A204.1 (cell line): ENCODE measurements around the gene CA7.
"Not testable (repeated sequence)": the region's sequence is repeated elsewhere in the genome, so short reads cannot be mapped to it uniquely, and the experiment has no call there.

Source experiments
- FAIRE-seq: peaks from 2 replicates; lab custom pipeline; 2012; peaks lifted over from hg19 to GRCh38; lab: Jason Lieb, UNC

Gene CA7

DNA sequence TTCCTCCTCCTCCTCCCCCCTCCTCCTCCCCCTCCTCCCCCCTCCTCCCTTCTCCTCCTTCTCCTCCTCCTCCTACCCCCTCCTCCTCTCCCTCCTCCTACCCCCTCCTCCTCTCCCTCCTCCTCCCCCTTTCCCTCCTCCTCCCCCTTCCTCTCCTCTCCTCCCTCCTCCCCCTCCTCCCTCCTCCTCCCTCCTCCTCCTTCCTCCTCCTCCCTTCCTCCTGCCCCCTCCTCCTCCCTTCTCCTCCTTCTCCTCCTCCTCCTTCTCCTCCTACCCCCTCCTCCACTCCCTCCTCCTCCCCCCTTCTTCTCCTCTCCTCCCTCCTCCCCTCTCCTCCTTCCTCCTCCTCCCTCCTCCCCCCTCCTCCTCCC, 29.5 kb downstream of the CA7 start:
- no peak for FAIRE-seq

DNA sequence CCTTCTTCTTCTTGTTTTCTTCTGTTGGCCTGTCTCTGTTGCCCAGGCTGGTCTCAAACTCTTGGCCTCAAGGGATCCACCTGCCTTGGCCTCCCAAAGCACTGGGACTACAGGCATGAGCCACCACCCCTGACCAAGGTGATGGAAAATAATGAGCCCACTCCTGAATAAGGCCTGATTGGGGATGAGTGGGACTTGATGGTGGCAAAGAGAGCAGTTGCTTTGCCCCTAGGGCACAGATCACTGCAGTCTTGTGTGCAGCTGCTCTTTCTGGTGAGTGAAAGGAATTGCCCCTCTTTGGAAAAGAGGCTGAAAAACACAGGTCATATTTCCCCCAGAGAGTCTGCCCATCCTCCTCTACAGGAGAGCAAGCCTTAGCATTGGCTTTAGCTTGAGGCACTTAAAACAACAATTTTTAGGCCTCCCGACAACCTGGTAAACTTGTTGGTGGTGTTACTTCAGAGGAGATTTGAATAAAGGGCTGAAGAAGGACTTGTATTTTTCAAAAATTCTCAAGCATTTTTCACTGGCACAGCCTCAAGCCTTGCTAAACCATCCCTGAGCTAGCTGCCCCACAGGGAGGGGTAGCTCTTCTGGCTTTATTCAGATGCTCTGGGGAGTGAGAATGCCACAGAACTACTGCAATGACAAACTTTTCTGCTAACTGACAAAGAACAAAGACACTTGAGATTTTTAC, 30.0 kb downstream of the CA7 start:
- FAIRE-seq: peak; percentile 87

DNA sequence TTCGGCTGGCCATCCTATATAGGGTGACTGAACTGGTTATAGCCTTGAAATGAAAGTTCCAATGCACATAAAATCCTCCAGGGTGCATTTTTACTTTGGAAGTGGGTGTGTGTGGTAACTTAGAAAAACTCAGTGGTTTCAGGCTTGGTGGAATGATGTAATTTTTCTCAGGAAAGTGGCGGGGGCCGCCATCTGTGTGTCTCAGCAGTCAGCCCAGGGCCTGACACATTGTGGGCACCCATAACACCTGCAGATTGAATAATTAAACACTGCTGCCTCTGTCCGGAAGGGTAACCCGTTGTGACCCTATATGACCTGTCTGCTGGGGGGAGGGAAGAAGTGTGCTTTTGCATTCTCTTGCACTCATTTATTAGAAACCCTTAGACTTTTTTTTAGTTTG, 33.9 kb downstream of the CA7 start:
- FAIRE-seq: no peak

DNA sequence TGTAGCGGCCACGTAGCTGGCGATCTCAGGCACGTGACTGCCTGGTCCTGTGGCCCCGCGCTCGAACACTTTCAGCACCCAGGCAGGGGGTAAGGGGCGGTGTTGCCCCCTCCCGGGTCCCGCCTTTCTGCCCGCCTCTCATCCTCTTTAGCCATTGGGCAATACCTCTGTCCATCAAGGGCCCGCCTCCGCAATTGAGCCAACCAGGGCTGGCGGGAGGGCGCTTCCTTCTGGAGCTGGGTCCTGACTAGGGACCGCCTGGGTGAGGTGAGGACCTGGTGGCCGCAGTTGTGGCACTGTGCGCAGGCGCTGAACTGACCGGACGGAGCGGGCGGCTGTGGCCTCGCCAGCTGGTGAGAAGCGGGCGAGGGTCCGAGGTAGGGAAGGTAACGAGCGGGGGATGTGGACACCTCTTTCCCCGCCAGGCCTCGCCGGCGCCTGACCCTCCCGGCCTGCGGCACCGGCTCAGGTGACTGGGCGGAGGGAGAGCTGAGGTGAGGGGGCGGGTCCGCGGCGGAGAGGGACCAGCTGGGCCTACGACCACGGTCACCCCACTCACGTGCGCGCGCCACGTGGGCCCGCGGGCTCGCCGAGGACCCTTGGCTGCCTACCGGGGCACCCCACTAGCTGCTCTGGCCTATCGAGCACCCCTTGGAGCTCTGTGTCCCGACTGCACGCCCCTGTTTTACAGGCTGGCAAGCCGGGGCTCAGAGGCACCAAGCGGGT, 36.2 kb downstream of the CA7 start, which contains the start of gene PDP2:
Gene PDP2 (plus strand): TSS at position 228 of the 726 bp plus-strand sequence. CDS start 3,770 bp downstream, outside the sequence.
- FAIRE-seq: peak; percentile 83

DNA sequence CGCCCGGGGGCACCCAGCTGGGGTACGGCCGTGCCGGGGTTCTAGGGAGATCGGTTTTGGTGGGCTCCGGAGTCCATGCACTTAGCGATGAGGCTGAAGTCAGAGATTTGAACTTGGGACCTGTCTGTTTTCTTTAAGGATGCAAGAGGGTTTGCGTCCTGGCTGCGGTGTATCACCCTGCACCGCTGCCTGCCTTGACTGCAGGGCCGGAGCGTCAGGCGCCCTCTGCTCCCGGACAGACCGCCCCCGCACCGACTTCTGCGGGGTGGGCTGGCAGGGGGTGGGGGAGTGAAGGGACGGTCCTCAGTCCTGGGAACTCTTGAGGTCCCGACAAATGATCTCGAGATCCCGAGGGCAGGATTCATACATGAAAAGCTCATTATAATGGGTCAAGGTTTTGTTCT, 36.8 kb downstream of the CA7 start:
- FAIRE-seq: no peak

DNA sequence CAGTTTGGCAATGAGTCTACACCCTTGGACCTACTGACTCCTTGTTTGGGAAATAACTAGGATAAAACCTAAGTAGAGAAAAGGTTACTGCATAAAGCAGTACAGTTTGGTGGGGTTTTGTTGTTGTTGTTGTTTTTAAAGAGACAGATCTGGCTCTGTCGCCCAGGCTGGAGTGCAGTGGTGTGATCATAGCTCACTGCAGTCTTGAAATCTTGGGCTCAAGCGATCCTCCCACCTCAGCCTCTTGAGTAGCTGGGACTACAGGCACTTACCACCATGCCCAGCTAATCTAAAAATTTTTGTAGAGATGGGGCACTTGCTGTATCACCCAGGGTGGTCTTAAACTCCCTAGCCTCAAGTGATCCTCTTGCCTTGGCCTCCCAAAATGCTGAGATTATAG, 37.3 kb downstream of the CA7 start:
- FAIRE-seq: no peak

DNA sequence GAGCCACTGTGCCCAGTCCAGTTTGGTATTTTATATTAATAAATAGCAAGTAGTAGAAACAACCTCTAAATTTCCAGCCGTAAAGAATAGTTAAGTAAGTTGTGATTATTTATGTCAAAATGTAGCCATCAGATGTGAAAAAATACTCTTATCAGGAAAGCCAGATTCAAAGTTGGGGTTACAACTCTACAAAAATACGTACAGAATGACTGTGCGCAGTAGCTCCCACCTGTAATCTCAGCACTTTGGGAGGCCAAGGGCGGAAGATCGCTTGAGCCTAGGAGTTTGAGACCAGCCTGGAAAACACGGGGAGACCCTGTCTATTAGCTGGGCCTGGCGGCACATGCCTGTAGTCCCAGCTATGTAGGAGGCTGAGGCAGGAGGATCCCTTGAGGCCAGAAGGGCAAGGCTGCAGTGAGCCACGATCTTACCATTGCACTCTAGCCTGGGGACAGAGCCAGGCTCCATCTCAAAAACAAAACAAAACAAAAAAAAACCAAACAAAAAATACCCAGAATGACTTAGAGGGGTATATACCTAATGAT, 37.8 kb downstream of the CA7 start:
- FAIRE-seq: no peak

DNA sequence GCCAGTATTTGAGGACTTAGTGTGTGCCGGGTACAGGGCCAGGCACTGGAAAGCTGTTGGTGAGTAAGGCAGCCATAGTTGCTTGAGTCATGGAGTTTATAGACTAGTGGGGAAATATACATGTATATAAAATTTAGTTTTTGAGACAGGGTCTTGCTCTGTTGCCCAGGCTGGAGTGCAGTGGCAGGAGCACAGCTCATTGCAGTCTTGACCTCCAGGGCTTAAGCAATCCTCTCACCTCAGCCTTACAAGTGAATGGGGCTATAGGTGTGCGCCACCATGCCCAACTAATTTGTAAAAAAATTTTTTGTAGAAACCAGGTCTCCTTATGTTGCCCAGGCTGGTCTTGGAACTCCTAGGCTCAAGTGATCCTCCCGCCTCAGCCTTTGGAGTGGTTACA, 38.5 kb downstream of the CA7 start:
- FAIRE-seq: no peak

DNA sequence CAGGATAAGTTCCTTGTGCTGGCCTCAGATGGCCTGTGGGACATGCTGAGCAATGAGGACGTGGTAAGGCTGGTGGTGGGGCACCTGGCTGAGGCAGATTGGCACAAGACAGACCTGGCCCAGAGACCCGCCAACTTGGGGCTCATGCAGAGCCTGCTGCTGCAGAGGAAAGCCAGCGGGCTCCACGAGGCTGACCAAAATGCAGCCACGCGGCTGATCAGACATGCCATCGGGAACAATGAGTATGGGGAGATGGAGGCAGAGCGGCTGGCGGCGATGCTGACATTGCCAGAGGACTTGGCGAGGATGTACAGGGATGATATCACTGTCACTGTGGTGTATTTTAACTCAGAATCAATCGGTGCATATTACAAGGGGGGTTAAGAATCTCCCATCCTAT, 41.3 kb downstream of the CA7 start:
- FAIRE-seq: no peak

DNA sequence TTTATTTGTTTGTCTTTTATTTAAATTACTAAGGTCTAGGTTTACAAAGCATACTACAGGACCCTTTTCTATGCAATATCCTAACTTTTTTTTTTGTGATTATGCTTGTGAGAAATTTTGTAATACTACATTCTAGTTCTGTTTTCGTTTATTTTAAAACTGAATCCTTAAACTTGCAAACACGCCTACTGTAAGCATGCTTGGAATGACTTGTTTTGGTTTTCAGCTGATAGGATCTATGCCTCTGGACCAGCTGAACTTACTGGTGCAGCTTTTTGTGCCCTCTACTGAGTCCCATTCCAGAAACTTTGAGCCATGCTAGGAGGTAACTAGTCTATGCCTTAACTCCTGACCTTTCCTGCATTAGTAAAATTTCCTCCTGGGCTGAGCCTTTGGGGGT, 42.1 kb downstream of the CA7 start:
- no peak for FAIRE-seq

DNA sequence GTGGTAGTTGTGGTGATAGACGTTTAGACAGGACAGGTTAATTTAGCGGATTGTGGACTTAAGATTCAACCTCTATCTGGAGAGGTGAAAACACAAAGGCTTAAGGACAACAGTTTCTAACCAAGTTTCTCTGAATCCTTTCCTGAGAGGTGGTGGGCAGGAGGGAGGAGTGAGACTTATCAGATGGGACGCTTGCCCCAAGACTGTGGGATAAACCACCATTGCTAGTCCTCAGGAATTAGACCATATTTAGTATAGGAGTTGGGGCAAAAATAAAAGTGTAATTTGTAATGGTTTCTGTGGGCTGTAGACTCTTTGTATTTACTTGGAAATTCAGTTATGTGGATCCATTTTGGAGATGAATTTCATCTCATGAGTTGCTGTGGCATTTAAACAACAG, 42.7 kb downstream of the CA7 start:
- no peak for FAIRE-seq

DNA sequence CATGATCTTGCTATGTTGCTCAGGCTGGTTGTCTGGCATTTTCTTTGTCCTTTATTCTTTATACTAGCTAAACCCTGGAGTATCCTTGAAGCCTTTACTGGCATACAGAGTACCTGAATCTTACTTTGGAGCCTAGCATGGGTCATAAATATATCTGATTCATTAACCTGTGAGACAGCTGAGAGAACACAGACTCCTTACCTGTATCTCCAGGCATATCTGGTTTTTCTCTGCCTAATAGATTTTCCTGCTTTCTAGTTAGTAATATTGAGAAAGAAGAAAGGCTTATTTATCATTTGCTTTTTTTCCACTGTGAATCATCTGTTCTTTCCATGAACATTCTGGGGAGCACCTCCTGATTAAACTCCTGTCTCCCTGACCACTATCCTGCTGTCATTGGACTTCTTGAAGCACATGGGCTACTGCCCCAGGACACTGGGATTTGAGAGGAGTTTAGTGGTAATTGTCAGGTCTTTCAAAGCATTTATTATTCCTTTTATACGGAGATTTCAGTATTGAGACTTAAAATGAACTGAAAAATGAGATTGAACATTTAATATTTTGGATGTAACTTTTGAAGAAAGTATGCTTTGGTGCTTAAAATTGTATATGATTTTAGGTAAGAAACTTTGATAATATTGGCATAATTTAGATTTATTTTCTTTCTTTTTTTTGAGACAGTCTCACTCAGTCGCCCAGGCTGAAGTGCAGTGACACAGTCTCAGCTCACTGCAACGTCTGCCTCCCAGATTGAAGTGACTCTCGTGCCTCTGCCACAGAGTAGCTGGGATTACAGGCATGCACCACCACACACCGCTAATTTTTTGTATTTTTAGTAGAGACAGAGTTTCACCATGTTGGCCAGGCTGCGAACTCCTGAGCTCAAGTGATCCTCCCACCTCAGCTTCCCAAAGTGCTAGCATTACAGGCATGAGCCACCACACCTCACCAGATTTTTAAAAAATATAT, 44.7 kb downstream of the CA7 start:
- FAIRE-seq: no peak

DNA sequence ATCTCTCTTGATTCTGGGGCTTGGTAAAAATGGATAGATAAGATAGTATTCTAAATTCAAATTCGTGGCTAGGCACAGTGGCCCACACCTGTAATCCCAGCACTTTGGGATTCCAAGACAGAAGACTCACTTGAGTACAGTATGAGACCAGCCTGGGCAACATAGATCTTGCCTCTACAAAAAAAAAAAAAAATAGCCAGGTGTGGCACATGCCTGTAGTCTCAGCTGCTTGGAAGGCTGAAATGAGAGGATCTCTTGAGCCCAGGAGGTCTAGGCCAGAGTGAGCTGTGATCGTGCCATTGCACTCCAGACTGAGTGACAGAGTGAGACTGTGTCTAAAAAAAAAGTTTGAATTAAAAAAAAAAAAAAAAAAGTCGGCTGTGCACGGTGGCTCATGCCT, 45.4 kb downstream of the CA7 start:
- FAIRE-seq: no peak

DNA sequence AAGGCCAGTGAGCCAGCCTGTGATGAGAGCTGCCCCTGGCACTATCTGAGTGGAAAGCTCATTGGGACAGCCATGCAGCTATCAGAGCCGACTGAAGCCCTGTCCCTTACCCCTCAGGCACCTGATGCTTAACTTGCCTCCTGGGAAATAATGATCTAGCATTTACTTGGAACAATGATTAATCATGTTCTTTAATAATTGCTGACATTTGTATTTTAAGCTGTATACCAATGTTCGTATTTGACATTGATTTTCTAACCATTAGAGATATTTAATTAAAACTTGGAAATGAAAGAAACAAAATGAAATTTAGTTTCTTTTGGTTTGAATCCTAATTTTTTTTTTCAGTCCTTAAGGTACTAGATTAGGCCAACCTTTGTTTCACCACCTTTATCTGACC, 46.6 kb downstream of the CA7 start:
- no peak for FAIRE-seq

DNA sequence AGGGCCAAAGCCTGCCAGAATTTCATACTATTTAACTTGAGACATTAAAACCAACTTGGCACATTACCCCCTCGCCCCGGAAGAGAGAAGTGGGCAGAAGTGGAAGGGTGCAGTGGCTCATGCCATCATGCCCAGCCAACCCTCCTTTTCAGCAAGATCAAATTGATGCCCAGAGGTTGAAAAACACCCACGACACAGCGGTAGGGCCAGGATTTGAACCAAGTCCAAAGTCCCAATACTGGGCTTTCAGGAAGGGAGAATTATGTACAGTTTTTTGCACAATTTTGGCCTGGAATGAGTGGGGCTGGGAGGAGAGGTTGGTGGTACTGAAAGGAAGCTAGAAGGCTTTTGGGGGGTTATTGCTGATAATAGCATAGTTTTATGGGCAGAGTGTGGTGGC, 47.1 kb downstream of the CA7 start:
- FAIRE-seq: no peak

DNA sequence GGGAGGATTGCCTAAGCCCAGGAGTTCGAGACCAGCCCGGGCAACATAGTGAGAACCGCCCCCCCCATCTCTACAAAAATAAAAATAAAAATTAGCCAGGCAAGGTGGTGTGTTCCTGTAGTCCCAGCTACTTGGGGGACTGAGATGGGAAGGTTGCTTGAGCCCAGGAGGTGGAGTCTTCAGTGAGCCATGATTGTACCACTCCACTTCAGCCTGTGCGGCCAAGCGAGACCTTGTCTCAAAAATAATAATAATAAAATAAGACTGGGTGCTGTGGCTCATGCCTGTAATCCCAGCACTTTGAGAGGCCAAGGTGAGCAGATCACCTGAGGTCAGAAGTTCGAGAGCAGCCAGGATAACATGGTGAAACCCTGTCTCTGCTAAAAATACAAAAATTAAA, 47.6 kb downstream of the CA7 start:
- FAIRE-seq: no peak

DNA sequence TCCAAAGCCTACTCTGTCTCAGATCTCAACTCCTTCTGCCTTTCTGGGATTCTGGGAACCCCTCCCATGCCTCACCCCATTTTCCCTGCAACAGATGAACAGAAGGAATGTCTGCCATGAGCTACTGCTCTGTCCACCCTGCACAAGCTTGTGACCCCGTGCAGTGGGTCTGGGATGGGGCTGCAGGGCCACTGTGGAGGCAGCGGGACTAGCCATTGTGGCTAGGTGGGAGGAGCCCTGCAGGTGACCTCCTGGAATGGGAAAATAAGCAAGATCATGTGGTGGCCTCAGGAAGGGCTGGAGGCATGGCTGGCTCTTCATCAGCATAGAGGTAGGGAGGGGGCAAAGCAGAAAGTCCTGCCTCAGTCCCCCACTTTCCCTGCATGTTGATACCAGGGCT, 49.8 kb downstream of the CA7 start:
- FAIRE-seq: no peak

DNA sequence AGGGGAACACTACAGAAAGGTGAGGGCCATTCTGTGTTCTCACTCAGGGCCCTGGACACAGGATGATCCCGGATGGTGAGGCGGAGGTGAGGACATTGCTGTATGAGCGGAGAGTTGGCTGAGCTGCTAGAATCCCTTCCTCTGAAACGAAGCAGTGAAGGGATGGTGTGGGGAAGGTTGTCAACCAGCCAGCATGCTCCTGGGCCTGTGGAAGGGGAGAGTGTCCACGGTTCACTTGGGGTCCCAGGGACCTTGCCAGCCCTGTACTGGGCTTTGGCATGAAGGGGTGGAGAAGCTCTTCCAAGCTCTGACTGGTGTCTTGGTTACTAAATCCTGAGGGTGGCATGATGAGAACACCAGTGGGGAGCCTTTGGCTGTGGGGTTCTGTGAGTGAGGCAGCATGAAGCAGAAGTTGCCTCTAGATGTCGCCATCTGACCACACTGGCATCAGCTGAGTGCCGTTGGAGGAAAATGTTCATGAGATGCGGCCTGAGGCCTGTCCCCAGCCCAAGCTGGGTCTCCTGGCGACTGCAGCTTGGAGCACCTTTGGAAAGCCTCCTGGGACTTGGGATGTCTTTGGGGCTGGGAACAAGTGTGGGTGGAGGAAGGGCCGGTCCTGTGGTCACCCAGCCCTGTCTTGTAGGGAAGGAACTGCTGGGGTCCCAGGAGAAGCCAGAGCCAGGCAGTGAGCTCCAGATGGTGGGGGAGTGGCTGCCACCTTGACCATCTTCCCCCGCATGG, 50.9 kb downstream of the CA7 start:
- no peak for FAIRE-seq

DNA sequence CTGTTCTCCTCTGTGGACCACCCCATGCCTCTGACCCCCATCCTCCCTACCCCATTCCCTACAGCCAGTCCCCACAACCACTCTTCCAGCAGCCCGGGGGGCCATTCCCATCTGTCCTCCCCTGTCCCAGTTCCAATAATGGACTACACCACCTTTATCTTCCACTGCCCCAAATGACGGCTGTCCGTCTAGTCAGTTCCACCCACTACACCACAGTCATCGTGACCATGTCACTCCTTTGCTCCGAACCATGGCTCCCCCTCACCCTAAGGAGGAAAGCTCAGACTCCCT, 51.4 kb downstream of the CA7 start:
- FAIRE-seq: no peak

DNA sequence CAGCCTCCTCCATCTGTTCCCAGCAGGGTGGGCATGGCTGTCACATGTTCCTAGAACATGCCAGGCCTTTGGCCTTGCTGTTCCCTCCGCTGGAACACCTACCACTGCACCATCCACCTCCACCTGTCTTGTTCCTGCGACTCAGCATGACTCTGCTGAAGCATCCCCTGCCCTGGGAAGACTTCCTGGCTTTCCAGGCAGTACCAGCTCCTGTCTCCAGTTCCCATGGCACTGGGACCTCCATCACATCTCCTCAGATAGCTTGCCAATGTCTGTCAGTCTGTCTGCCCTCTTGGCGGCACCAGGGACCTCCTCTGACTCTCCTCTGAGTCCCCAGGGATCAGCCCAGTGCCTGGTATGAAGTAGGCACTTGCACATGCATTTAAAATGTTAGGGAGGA, 51.8 kb downstream of the CA7 start:
- FAIRE-seq: no peak

DNA sequence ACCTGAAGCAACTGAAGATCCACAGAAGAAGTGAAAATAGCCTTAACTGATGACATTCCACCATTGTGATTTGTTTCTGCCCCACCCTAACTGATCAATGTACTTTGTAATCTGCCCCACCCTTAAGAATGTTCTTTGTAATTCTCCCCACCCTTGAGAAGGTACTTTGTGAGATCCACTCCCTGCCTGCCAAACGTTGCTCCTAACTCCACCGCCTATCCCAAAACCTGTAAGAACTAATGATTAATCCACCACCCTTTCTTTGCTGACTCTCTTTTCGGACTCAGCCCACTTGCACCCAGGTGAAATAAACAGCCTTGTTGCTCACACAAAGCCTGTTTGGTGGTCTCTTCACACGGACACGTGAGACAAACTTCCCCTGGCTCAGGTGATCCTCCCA, 52.5 kb downstream of the CA7 start:
- not testable (repeated sequence) for FAIRE-seq

DNA sequence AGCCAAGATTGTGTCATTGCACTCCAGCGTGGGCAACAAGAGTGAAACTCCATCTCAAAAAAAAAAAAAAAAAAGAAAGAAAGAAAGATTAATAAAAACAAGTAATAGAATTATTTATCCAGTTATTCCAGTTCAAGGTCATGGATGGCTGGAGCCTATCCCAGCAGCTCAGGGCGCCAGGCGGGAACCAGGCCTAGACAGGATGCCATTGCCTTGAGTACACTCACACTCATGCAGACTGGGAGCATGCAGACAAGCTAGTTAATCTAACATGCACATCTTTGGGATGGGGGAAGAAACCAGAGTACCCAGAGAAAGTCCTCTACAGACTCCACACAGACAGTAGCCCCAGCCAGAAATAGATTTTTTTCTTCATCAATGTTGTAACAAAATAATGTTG, 54.0 kb downstream of the CA7 start:
- no peak for FAIRE-seq
